Smooth muscle cell of the brain vasculature (primary cell): ENCODE results near the gene WDPCP.
"Not testable (repeated sequence)": the region's sequence is repeated elsewhere in the genome, so short reads cannot be mapped to it uniquely, and the experiment has no call there.

Source experiments
- DNase-seq: peaks from one replicate; pipeline ENCODE4 v3.0.0-alpha.2; 2012; ENCODE audit warnings: low read depth, low spot score

WDPCP gene

GRCh38 chr2:63261137-63261621 lies 327.1 kb downstream of the WDPCP start:
- no peak for DNase-seq

GRCh38 chr2:63257473-63257872 lies 330.8 kb downstream of the WDPCP start:
- no peak for DNase-seq

GRCh38 chr2:63249161-63249560 lies 339.1 kb downstream of the WDPCP start:
- no peak for DNase-seq

DNA sequence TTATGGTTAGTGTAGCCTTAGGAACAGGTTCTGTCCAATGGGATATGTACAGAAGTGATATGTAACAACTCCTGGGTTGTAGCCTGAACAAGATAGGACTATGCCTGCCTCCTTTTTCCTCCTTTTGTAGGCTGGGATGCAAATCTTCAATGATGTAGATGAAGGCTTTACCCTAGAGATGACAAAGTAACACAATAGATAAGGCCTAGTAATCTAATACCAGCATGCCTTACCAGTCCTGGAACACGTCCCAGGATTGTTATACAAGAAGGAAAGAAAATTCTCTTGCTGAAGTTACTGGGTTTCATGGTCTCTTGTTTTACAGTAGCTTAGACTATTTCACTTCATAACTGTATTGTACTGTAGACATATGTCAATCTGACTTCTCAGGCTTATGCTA lies 345.5 kb downstream of the WDPCP start:
- DNase-seq: no peak

DNA sequence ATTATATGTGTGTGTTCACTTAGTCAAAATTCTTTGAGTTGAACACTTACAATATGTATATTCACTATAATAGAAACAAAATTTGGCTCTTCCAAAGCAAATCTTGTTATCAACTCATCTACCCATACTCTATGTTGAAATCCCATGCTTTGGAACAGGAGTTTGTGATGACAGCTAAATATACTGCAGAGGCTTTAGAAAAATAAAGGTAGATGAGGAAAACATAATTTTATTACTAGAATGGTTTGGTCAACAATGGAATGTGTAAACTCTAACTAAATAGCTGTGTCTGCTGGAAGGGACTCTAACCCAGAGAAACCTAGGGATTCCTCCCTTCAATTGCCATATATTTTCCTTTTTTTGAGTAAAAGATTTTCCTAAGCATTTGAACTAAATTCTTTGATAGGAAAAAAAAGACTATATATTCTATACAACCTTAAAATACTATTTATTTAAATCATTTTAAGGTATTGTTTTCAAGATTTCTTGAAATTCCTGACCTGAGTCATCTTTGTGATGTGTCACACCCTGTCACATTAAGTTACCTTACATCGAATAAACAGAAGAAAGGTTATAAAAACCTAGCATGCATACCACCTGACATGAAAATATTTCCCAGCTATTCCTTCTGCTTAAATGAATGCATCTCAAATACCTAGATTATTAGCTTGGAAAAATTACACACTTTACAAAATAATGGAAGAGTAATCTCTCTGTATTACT lies 362.2 kb downstream of the WDPCP start:
- DNase-seq: no peak

DNA sequence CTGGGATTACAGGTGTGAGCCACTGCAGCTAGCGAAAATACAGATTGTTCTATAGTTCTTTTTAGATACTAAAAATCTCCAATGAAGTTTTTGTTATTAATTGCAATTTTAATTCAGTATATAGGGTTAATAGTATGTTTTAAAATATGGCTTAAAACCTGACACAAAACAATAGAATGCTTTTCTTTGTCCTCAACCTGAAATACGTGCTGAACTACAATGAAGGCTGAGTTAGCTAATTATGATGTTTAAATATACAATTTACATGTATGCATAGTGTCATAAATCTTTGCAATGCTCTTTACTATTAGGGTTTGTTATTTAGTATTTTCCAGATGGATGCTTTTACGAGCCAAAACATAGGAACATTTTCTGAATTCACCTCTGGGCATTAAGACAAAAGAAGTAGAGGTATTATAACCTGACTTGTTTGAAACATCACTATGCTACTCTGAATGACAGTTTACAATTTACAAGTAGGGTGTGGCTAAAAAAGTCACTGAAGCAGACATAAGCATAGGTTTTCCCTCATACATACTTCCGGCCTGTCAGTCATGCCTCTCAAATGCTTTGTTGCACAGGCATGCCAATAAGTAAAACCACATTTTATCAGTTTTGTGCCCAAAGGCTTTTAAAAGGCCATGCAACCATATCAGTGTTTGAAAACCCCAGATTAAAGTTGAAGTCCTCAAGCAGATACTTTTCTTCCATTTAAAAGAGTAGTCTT lies 369.3 kb downstream of the WDPCP start:
- DNase-seq: no peak

DNA sequence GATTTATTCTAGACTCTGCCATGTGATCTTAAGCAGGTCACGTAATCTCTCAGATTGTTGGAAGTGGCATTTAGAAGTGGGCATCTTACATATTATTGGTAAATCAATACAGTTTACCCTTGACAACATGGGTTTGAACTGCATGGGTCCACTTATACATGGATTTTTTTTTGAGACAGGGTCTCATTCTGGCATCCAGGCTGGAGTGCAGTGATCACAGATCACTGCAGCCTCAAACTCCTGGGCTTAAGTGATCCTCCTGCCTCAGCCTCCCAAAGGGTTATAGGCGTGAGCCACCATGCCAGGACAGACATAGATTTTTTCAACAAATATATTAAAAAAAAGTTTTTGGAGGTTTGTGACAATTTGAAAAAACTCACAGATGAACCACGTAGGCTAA lies 393.0 kb downstream of the WDPCP start:
- DNase-seq: no peak

DNA sequence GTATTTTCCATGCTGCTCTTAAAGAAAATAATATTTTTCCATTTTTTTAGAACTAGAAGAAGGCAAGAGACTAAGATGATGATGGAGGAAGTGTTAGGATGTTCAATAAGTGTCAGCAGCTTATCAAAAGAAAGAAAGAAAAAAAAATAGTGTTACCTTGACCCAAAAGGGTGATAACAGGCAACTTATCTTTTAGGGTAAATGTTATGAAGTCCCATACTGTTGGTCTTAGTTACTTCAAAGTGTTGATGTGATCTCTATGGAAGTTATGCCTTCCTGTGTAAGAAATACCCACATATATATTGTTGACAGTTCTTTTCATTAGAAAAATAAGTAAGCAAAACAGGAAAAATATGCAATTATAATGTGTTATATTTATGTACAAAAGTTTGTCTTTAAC lies 394.1 kb downstream of the WDPCP start:
- DNase-seq: no peak

DNA sequence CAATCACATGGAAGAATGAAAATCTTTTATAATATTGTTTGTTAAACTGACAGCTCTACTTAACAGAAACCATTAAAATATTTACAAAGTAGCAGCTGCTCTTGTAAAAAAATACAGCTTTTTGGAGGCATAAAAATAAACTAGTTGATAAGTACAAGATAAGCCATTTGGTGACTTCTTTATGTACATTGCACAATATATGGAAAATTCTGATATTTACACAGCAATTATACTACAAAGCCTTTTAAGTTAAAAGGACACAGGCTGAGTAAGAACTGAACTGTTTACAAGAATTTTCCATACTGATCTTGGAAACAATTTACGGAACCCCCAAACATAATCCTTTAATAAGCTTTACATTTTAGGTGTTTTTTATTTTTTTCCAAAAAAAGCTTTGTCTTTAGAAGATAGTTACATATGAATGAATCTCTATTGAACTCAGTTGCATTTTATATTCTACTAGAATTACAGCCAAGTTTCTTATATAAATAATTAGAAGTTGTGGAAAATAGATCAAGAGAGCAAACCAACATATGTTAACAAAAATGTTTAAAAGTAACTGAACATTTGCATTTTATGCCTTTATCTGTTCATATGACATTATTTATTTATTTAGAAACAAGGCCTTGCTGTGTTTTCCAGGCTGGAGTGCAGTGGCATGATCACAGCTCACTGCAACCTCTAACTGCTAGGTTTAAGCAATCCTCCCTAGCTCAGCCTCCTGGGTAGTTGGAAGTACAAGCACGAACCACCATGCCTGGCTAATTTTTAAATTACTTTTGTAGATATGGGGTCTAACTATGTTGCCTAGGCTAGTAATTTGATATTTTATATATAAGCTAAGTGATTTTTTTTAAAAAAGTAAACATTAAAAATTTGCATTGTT lies 395.1 kb downstream of the WDPCP start:
- no peak for DNase-seq

DNA sequence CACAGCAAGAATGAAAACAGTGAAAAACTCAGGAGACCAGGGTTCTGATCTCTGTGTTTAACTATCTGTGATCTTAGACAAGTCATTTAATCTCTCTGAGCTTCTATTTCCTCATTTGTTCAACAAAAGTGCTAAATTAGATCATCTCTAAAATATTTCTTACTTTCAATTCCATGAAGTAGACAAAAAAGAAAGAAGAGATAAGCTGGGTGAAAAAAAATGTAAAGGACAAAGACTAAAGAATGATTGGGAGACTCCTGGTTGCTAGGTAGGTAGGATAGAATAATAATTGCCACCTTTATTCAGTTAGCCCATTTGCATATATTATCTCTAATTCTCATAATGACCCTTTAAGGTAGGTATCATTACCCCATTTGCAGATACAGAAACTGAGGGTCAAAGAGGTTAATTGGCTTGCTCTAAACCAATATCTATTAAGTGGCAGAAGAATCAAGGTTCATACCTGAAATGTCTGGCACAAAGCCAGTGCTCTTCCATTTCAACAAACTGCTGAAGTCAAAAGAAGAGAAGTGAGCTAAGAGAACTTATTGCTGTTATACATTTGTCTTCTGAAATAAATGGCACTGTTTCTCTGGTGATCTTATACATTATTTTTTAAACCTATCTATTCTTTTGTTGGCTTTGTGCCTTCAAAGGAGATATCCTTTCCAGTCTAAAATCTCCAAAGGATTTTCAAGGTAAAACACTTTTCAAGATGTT lies 395.9 kb downstream of the WDPCP start:
- DNase-seq: no peak

GRCh38 chr2:63189026-63189425 lies 399.3 kb downstream of the WDPCP start:
- no peak for DNase-seq

- DNase-seq: no peak
These were observed 401.9 kb downstream of the WDPCP start for GRCh38 chr2:63186331-63186730.

GRCh38 chr2:63163161-63163820 lies 425.0 kb downstream of the WDPCP start:
- no peak for DNase-seq

DNA sequence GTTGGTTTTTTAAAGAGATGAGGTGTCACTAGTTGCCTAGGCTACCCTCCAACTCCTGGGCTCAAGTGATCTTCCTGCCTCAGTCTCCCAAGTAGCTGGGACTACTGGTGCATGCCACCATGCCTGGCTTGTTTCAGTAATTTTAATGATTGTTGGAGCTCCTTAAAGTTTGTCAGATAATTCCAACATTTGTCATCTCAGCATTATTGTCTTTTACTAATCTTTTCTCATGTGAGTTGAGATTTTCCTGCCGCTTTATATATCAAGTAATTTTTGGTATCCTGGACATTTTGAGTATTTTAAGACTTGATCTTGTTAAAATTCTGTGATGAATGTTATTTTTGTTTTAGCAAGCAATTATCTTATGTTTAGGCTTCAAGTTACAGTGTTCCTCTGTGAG lies 429.0 kb downstream of the WDPCP start:
- DNase-seq: no peak

GRCh38 chr2:63136683-63137082 lies 451.6 kb downstream of the WDPCP start:
- DNase-seq: not testable (repeated sequence)

DNA sequence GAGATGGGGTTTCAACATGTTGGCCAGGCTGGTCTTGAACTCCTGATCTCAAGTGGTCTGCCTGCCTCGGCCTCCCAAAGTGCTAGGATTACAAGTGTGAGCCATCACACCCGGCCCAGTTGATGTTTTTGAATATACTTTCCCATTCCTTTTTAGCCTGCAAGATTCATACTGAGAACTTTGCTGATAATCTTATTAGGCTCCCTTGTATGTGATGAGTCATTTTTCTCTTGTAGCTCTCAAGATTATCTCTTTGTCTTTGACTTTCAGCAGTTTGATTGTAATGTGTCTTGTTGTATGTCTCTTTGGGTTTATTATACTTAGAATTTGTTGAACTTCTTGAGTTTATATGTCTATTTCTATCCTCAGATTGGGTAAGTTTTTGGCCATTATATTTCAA lies 456.3 kb downstream of the WDPCP start:
- no peak for DNase-seq

- DNase-seq: no peak
These were observed 457.1 kb downstream of the WDPCP start for GRCh38 chr2:63131196-63131595.

- no peak for DNase-seq
These were observed 460.7 kb downstream of the WDPCP start for GRCh38 chr2:63127594-63127993.

- no peak for DNase-seq
These were observed 463.4 kb downstream of the WDPCP start for GRCh38 chr2:63124850-63125249.

GRCh38 chr2:63124218-63124617 lies 464.1 kb downstream of the WDPCP start:
- DNase-seq: no peak

DNA sequence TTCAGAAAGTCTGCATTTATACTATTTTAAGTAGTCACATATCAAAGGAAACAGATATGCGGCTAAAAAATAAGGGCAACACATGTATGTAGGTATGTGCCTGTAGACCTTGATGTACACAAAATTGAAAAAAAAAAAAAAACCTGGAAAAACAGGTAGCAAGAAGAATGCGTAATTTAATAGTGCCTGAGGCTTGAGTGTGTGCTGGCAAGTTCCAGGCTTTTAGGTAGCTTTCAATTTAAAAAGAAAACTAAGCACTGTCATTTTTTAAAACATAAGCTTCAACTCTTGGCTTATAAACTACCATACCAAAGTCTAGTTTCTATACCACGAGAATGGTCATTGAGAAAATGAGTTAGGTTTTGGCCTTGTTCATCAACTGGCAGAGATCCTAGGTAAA lies 465.4 kb downstream of the WDPCP start:
- DNase-seq: no peak
